GM21447 (cell line): Measurements from ENCODE around the gene ACSM2A.
A peak's percentile ranks its signal among the peaks of the same experiment; 100 is the strongest.
"Not testable (repeated sequence)": the region's sequence is repeated elsewhere in the genome, so short reads cannot be mapped to it uniquely, and the experiment has no call there.

Experiments
- ATAC-seq: cut with Tn5 transposase; IDR thresholded peaks from one replicate; pipeline ENCODE4 v1.9.1; 2021; ENCODE audit not compliant: unreplicated experiment

Gene ACSM2A, protein sequence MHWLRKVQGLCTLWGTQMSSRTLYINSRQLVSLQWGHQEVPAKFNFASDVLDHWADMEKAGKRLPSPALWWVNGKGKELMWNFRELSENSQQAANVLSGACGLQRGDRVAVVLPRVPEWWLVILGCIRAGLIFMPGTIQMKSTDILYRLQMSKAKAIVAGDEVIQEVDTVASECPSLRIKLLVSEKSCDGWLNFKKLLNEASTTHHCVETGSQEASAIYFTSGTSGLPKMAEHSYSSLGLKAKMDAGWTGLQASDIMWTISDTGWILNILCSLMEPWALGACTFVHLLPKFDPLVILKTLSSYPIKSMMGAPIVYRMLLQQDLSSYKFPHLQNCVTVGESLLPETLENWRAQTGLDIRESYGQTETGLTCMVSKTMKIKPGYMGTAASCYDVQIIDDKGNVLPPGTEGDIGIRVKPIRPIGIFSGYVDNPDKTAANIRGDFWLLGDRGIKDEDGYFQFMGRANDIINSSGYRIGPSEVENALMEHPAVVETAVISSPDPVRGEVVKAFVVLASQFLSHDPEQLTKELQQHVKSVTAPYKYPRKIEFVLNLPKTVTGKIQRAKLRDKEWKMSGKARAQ

DNA sequence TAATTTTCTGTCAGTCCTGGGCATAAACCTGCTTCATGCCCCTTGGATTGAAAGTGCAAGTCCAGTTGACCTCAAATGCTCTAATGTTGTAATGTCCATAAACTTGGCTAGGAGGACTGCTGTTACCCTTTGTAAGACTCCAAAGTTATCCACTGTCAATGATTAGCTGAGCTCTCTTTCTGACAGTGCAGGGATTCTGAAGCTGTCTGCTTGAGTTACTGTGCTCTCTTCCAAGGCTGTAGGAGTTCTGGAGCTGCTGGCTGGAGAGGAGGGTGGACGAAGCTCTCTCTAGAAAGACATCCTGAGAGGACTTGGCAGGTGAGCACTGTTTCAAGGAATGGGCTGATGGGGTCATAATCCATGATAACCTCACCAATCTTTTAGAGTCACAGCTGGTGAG is at the start of gene ACSM2A:
TSS of gene ACSM2A (plus strand) at position 158 of the 400 bp plus-strand sequence. CDS start 8,594 bp downstream, outside the sequence.
- not testable (repeated sequence) for ATAC-seq

DNA sequence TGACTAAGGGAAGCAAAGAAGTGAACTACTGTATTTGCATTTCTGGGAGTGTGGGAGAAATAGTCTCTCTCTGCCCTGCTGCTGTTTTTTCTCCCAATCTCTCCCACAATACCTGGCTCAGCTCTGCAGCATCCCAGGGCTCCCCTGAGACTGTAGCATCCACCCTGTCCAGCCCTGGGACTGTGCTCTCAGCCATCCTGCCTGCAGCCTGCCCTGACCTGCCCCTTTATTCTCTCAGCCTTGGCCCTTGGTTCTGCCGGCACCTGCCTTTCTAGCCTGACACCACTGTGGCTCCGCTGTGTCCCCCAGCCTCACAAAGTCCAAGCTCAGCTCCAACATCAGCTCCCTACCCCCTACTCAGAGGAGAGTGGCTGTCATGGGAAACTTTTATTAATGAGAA is 48.7 kb upstream of the ACSM2A start:
- no peak for ATAC-seq

DNA sequence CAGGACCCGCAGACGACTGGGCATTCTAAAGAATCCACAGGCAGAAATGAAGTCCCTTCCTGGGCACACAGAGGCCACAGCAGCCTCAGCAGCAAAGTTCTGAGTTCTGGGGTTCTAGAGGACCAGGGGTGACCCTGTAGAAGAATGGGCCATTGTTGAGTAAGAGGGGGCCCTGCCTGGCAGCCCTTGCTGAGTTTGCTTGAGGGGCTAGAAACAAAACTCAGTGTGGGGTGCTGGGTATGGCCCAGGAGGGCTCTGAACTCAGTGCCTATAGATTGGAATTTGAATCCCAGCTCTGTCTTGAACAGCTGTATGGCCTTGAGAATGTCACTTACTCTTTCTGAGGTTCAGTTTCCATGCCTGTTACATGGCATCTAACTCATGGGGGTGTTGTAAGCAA is 46.7 kb upstream of the ACSM2A start, which contains the start of gene PDILT:
TSS of gene PDILT (minus strand) at position 101 of the 400 bp plus-strand sequence. CDS start 5,437 bp downstream, outside the sequence.
- ATAC-seq, result no peak

DNA sequence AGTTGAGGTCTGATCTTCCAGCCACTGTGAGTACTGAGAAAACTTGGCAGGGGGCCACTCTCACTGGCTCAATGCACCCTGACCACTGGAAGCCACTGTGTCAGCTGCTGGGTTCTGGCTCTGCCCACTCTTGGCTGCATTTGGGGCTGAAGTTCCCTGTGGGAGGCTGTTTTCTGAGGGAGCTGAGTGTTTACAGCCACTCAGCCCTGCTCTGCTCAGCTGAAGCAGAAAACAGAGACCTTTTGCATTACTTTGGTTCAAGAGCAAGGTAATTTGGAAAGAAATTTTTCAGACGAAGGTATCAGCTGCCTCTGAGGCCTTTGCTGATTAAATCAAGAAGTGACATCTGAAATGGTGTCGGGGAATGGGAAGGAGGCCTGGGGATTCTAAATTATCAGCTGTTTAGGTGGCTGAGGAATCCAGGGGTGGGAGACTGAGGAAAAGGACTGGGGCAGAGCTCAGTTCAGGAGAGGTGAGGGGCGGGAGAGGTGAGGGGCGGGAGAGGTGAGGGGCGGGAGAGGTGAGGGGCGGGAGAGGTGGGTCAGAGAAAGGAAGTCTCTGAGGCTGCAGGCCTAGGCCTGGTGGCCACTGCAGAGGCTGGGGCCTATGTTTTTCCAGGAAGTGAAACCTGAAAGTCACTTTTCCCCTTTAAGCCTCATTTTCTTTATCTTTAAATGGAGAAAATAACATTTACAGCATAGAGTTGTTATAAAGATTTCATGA is 41.8 kb upstream of the ACSM2A start, which contains the start of gene ACSM5:
TSS of gene ACSM5 (plus strand) at position 137 of the 723 bp plus-strand sequence. CDS start 1,951 bp downstream, outside the sequence.
- peak; percentile 48 for ATAC-seq

DNA sequence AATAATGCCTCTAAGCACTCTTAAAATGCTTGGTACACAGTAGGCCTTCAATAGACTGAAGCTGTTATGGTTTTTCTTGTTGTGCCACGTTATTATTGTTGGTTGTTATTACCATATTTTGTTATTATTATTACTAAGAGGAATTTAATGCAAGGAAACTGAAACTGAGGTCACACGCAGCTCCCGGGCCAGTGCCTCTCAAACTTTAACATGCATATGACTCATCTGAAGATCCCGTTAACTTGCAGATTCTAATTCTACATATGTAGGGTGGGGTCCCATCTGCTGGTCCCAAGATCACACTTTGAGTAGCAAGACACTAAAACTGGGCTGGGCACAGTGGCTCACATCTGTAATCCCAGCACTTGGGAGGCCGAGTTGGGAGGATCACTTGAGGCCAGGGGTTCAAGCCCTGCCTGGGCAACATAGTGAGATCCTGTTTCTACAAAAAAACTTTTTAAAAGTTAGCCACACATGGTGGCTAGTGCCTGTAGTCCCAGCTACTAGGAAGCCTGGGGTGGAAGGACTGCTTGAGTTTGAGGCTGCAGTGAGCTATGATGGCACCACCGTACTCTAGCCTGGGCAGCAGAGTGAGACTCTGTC is 41.1 kb upstream of the ACSM2A start:
- peak; percentile 83 for ATAC-seq

DNA sequence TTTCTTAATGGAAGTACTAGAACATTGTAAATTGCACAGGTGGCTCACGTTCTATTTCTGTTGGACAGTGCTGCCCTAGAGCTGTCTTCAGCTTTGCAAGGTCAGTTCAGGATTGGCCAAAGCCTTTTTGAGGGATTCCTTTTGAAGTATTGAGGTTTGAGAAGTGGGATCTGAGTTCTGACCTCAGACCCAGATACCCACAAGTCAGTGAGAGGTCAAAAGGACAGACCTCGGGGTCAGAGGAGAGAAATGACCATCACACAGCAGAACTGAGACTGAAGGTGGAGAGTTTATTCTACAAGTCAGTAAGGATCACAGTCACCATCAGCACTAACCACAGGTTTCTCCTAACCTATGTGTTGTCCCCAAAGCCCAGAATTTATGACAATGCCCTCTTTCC is 40.3 kb upstream of the ACSM2A start:
- no peak for ATAC-seq

DNA sequence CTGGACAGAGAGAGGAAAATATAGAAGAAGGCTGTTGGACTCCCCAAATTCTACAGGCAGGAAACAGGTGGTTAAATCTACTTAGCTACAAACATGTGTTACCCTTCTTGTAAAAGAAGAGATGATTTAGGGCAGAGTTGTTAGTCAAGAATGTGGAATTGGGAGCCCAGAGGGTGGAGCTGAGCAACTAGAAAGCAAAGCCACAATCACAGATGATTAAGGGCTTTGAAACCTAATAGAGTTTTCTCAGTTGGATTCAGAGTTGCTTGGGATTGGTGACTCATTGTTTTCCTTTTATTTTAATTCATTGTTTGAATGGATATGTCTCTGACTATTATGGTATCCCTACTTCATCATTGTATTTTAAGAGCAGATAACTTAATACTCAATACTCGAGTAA is 35.8 kb upstream of the ACSM2A start:
- ATAC-seq, result no peak

DNA sequence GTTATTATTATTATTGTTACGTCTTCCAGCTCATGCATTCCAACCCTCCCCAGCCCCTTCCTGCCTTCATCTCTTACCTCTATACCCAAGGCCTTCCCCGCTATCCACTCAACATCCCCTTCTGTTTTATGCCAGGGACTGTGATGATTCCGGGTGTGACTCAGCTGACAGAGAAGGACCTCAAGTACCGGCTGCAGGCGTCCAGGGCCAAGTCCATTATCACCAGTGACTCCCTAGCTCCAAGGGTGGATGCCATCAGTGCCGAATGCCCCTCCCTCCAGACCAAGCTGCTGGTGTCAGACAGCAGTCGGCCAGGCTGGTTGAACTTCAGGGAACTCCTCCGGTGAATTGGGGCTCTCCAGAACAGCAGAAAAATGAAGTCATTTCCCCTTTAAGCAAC is 32.2 kb upstream of the ACSM2A start:
- ATAC-seq, result not testable (repeated sequence)

DNA sequence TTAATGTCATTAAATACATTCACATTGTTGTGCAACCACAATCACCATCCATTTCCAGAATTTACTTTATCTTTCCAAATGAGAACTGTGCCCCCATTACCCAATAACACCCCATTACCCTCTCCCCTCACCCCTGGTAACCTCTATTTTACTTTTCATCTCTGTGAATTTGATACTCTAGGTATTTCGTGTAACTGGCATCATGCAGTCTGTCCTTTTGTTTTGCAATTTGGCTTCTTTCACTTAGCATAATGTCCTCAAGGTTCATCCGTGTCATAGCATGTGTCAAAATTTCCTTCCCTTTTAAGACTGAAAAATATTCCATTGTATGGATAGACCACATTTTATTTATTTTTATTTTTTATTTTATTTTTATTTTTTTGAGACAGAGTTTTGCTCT is 29.6 kb upstream of the ACSM2A start:
- ATAC-seq, result not testable (repeated sequence)

DNA sequence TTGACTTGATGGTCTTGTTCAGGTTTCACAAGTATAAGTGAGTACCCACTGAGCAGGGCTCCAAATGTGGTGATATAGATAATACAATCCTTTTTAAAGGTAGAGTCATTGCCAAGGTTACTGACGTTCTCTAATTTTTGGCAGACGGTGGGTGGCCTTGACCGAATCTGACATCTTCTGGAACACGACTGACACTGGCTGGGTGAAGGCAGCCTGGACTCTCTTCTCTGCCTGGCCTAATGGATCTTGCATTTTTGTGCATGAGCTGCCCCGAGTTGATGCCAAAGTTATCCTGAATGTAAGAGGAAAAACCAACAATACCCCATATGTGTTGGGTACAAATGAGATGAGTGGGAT is 27.6 kb upstream of the ACSM2A start:
- ATAC-seq, result not testable (repeated sequence)

DNA sequence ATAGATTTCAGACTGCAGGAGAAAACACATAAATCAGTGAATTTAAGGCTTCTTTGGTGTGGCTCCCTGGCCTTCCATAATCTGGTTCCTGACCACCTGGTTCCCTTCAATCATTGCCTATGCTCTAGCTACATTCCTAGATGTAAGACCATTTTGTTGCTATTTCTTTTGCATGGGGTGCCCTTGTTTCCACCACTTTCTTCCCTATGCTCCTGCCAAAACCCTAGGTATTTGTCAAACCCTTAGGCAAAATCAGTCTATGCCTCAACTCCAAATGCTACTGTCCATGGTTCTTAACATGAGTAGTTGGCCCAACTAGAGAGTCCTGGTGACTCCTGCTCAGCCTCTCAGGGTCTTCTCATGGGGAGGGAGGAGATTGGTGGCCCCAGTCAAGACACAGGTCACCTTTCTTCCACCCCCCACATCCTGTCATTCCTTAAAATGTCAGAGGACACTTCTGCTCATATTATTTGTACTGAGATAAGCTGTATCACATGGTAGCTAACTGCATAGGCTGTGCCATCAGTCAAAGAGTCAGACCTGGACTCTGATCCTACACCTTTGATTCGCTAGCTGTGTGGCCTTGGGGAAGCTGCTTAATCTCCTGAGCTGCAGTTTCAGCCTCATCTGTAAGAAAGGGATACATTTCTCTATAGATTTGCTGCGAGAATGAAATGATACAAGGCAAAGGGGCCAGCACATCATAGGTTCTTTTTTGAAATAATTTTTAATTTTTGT is 27.0 kb upstream of the ACSM2A start:
- ATAC-seq, result no peak

DNA sequence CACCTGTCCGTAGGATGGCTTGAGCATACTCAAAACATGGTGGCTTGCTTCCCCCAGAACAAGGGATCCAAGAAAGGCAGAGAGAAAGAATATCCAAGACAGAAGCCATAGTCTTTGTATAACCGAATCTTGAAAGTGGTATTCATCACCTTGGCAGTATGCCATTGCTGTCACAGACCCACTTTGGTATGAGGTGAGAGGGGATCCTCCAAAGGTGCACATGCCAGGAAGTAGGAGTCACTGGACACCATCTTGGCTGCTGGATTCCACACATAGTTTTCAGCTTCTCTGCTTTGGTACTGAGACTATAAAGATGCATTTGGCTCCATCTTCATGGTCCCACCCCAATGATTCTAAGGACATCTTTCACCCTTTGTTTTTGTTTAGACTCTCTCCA is 23.9 kb upstream of the ACSM2A start:
- not testable (repeated sequence) for ATAC-seq

DNA sequence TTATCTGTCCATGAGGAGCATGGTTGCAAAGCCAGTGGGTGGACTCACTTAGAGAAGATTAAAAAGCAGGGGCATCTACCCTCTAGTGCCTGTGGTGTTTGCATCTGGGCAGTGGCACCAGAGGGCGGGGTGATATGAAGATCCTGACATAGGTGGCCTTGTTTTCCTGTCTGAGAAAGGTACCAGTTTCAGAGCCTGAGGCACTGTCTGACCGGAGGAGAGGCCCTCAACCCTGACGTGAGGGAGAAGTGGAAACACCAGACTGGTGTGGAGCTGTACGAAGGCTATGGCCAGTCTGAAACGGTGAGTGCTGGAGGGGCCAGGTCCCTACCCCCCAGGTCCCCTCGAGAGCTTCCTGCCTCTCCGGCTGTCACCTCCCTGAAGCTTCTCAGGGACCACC is 21.8 kb upstream of the ACSM2A start:
- ATAC-seq, result not testable (repeated sequence)

DNA sequence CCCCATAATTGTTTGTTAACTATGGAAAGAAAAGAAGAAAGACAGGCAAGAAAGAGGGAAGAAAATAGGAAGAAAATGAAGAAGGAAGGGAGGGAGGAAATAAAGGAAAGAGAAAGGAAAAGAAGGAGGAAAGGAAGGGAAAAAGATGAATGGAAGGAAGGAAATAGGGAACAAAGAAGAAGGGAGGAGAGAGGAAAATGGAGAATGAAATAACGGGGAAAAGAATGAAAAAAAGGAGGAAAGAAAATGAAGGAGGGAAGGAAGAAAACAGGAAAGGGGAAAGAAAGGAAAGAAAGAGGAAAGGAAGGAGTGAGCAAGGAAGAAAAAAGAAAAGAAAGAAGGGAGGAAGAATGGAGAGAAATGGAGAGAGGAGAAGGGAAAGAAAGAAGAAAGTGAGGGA is 20.8 kb upstream of the ACSM2A start:
- ATAC-seq, result not testable (repeated sequence)

DNA sequence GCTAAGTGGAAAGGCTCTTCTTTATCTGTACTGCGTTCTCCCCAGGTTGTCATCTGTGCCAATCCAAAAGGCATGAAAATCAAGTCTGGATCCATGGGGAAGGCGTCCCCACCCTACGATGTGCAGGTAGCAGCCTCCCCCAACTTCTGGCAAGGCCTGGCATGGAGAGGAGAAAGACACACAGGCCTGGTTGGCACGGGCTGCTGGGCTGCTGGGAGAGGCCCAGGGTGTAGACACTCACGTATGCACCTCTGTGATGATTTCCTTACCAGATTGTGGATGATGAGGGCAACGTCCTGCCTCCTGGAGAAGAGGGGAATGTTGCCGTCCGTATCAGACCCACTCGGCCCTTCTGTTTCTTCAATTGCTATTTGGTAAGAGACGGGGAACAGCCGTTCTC is 20.4 kb upstream of the ACSM2A start:
- no peak for ATAC-seq

DNA sequence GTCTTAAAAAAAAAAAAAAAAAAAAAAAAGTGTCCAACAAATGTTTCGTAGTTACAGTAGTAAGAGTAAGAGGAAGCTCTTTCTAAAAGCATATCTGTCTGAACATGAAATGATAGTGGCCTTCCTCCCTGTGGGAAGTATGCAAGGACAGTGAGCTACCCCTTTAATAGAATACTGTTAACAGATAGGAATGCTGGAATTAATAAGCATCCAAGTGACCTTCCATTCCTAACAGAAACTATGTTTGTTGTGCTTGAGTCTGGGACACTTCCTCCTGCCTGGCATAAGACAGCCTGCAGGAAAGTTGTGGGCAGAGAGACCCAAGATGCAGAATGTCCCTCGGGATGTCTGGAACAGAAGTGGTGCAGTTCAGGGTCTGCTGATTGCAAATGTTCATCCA is 12.4 kb upstream of the ACSM2A start:
- ATAC-seq, result not testable (repeated sequence)

DNA sequence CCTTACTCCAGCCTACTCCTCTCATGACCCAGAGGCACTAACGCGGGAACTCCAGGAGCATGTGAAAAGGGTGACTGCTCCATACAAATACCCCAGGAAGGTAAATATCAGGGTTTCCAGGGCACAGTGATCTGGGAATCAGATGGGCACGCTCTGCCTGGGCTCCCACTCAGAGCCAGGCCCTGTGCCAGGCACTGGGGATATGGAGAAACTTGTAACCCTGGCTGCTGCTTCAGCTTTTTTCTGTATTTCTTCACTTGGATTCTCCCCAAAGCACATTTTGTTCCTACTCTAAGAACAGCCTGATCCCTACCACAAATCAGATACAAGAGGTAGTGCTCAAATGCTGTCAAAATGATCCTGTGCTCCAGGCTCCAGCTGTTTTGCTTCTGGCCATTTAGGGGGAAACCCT is 11.5 kb upstream of the ACSM2A start:
- not testable (repeated sequence) for ATAC-seq

DNA sequence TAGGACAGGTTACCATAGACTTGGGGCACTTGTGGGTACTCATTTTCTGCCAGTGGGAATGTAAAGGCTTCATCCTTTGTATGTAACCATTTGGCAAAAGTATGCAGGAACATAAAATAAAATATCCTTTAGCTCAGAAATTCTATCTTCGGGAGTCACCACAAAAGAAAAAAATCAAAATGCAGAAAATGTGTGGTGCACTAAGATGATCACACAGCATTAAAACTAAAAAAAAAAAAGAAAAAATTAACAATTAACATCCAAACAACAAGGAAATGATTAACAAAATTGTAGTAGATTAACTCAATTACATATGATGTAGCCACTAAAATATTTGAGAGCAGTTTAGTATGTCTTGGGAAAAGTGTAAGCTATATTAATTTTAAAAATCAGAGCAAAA is 10.6 kb upstream of the ACSM2A start:
- not testable (repeated sequence) for ATAC-seq

DNA sequence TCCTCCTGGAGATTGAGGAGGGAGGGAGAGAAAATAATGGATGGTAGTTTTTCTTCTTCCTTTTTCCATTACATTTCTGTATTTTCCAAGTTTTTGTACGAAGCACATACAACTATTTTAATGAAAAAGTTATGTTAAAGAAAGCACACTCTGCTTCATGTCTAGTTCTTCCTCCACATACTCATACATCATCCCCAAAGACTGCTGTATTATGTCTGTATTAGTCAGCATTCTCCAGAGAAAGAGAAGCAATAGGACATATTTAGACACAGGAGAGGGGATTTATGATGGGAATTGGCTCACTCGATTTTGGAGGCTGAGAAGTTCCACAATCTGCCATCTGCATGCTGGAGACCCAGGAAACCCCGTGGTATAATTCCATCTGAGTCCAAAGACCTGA is 10.1 kb upstream of the ACSM2A start:
- no peak for ATAC-seq

DNA sequence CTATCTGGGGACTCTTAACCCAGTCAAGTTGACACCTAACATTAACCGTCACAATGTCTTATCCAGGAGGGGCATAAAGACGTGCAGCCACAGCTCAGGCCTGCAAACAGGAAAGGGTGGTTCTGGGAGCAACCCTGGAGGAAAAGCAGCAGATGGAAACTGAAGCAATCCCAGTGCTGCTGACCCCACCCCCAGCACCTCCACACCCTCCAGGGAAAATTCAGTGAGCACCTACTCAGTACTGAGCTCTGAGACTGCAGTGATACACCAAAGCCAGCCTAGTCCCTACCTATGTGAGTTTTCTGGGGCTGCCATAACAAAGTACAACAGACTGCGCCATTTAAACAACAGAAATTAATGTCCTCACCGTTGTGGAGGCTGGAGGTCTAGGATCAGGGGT is 9.5 kb upstream of the ACSM2A start:
- not testable (repeated sequence) for ATAC-seq
